ENCODE data around the gene SLC51A.
A peak's percentile ranks its signal among the peaks of the same experiment; 100 is the strongest.

The SLC51A gene

GRCh38 chr3:196218155-196218712 is 1.9 kb downstream of the SLC51A start:
- H3K27ac Mint-ChIP-seq, result no peak overlapping the region
- no peaks in the 10 kb centered on the region for H3K36me3 Mint-ChIP-seq
- H3K27me3 Mint-ChIP-seq, result no peaks in the 10 kb centered on the region
- H3K9me3 Mint-ChIP-seq (ENCODE audit: low read depth), result no peaks in the 10 kb centered on the region
- H3K4me3 Mint-ChIP-seq, result no peak overlapping the region
- peaks cover 20% of the 10 kb centered on the region for H3K4me1 Mint-ChIP-seq (ENCODE audit: low read depth)

DNA sequence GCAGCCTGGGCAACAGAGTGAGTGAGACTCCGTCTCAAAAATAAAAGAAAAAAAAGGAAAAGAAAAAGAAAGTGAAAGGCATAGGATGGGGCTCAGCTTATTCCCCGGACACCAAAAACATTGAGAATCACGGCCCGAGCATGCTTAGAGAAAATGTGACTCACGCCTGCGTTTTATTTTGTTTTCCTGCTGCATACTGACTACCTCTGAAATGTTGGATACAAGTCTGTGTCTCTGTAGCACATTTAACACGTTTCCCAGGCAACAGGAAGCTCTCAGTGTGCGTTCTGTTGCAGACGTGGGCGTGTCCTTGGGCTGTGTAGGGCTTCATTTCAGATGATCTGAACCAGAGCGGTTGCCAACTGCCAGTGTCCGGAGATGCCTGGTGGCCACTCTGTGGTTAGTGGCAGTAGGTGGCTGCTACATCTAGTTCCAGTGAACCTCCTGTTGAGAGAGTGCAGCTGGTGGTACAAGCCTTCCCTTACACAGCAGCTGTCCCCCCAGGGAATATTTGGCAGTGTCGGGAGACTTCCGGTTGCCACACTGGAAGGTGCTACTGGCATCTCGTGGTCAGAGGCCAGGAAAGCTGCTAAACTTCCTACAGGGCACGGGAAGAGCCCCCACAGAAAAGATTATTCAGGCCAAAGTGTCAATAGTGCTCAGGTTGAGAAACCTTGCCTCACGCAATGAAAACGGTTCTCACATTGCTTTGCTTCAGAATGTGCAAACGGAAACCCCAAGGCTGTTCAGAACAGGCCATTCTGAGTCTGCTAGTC is 3.0 kb downstream of the SLC51A start:
- Mint-ChIP-seq H3K36me3 (no peaks in the 10 kb centered on the region), H3K27ac (peak overlapping the region; percentile 81), H3K9me3 (ENCODE audit: low read depth) (no peaks in the 10 kb centered on the region), H3K4me1 (ENCODE audit: low read depth) (peaks cover 20% of the 10 kb centered on the region), H3K4me3 (peak overlapping the region; percentile 62), H3K27me3 (no peaks in the 10 kb centered on the region)

DNA sequence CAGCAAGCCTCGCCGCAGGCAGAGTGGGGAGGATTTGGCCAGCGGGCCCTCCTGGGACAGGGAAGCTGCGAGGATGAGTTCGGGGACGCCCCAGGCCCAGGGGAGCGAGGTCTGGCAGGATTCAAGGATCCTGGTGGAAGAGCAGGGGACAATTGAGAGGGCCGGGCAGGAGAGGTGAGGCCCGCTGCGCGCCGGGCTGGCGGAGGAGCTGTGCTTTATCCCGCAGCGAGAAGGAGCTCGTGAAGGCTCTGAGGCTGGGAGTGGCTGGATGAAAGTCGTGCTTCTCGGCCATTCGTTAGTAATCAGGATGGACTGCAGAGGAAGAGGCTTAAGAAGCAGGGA is 3.6 kb downstream of the SLC51A start:
- Mint-ChIP-seq H3K27ac (no peak overlapping the region), H3K9me3 (ENCODE audit: low read depth) (no peaks in the 10 kb centered on the region), H3K4me3 (peak overlapping the region; percentile 62), H3K4me1 (ENCODE audit: low read depth) (peaks cover 20% of the 10 kb centered on the region), H3K27me3 (no peaks in the 10 kb centered on the region), H3K36me3 (no peaks in the 10 kb centered on the region)

DNA sequence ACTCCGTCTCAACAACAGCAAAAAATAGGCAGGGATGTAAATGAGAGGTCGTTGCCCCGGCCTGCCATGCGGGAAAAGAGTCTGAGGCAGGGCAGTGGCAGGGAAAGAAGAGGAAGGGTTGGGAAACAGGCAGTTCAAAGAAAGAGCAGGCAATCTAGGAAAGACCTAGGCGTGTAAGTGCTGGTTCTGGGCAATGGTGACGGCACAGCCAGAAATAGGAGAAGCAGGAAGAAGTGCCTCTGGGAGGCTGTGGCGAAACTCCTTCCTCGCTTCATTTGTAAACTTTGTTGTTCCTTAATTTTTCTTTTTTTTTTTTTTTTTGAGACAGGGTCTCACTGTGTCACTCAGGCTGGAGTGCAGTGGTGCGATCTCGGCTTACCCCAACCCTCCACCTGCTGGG is 4.3 kb downstream of the SLC51A start:
- peaks cover 20% of the 10 kb centered on the region for H3K4me1 Mint-ChIP-seq (ENCODE audit: low read depth)
- no peaks in the 10 kb centered on the region for H3K27me3 Mint-ChIP-seq
- H3K27ac Mint-ChIP-seq, result peak overlapping the region; percentile 58
- H3K4me3 Mint-ChIP-seq, result no peak overlapping the region
- H3K36me3 Mint-ChIP-seq, result no peaks in the 10 kb centered on the region
- H3K9me3 Mint-ChIP-seq (ENCODE audit: low read depth), result no peaks in the 10 kb centered on the region

GRCh38 chr3:196220991-196221390 is 4.7 kb downstream of the SLC51A start:
- Mint-ChIP-seq H3K9me3 (ENCODE audit: low read depth) (no peaks in the 10 kb centered on the region), H3K36me3 (no peaks in the 10 kb centered on the region), H3K27me3 (no peaks in the 10 kb centered on the region), H3K4me3 (no peak overlapping the region), H3K4me1 (ENCODE audit: low read depth) (peaks cover 20% of the 10 kb centered on the region), H3K27ac (no peak overlapping the region)

GRCh38 chr3:196222876-196223595 is 6.7 kb downstream of the SLC51A start:
- no peak overlapping the region for H3K27ac Mint-ChIP-seq
- peaks cover 16% of the 10 kb centered on the region for H3K4me1 Mint-ChIP-seq (ENCODE audit: low read depth)
- H3K4me3 Mint-ChIP-seq, result no peak overlapping the region
- H3K9me3 Mint-ChIP-seq (ENCODE audit: low read depth), result no peaks in the 10 kb centered on the region
- no peaks in the 10 kb centered on the region for H3K27me3 Mint-ChIP-seq
- H3K36me3 Mint-ChIP-seq, result no peaks in the 10 kb centered on the region

DNA sequence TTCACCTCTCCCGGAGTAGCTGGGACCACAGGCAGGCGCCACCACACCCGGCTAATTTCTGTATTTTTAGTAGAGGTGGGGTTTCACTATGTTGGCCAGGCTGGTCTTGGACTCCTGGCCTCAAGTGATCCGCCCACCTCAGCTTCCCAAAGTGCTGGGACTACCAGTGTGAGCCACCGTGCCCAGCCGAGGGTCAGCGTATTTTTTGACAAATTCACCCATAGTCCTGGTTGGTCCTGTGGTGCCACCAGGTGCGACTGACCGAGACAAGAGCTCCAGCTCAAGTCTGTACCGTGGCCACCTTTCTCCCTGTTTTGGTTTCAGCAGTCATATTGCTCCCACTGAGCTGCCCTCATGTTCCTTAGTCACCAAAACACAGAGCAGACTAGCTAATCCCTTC is 8.8 kb downstream of the SLC51A start:
- Mint-ChIP-seq H3K4me3 (no peak overlapping the region), H3K4me1 (ENCODE audit: low read depth) (no peaks in the 10 kb centered on the region), H3K27me3 (no peaks in the 10 kb centered on the region), H3K9me3 (ENCODE audit: low read depth) (no peaks in the 10 kb centered on the region), H3K27ac (no peak overlapping the region), H3K36me3 (no peaks in the 10 kb centered on the region)

- no peaks in the 10 kb centered on the region for H3K36me3 Mint-ChIP-seq
- no peaks in the 10 kb centered on the region for H3K9me3 Mint-ChIP-seq (ENCODE audit: low read depth)
- H3K27me3 Mint-ChIP-seq, result no peaks in the 10 kb centered on the region
- no peak overlapping the region for H3K27ac Mint-ChIP-seq
- H3K4me3 Mint-ChIP-seq, result no peak overlapping the region
- no peaks in the 10 kb centered on the region for H3K4me1 Mint-ChIP-seq (ENCODE audit: low read depth)
Measured at GRCh38 chr3:196225763-196226364, 9.5 kb downstream of the SLC51A start.

GRCh38 chr3:196227121-196227561 is 10.8 kb downstream of the SLC51A start:
- no peaks in the 10 kb centered on the region for H3K27me3 Mint-ChIP-seq
- no peaks in the 10 kb centered on the region for H3K36me3 Mint-ChIP-seq
- H3K4me1 Mint-ChIP-seq (ENCODE audit: low read depth), result no peaks in the 10 kb centered on the region
- H3K9me3 Mint-ChIP-seq (ENCODE audit: low read depth), result no peaks in the 10 kb centered on the region
- H3K4me3 Mint-ChIP-seq, result no peak overlapping the region
- H3K27ac Mint-ChIP-seq, result no peak overlapping the region

- Mint-ChIP-seq H3K4me3 (no peak overlapping the region), H3K27ac (peak overlapping the region; percentile 34), H3K27me3 (no peaks in the 10 kb centered on the region), H3K36me3 (no peaks in the 10 kb centered on the region), H3K9me3 (ENCODE audit: low read depth) (no peaks in the 10 kb centered on the region), H3K4me1 (ENCODE audit: low read depth) (no peaks in the 10 kb centered on the region)
Measured at GRCh38 chr3:196227629-196228493, 11.5 kb downstream of the SLC51A start.

DNA sequence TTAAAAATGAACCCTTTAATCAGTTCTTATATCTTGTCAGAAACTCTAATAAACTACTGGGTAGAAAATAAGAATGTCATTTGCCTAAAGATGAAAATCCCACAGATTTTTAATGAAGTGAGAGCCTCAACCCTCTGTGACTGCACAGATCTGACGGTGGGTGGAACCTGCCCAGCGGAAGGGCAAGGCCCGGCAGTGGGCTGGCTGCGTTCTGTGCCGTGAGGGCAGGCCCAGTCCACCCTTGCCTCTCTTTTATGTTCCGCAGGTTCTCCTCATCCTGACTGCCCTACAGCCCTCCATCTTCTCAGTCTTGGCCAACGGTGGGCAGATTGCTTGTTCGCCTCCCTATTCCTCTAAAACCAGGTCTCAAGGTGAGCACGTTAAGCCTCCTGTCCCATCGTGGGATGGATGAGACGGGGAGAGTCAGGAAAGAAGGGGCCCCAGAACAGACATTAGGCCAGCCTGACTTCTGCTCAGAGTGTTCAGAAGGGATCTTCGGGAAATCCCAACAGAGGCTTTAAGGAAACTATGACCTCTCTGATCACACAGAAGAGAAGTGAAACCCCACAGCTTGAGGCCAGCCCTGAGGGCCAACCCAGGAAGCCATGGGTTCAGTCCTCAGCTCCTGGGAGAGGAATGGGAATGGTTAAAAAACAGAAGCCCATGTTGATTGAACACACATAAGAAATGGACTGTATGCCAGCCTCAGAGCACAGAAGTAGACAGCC is 16.0 kb downstream of the SLC51A start:
- H3K27me3 Mint-ChIP-seq, result no peaks in the 10 kb centered on the region
- H3K27ac Mint-ChIP-seq, result no peak overlapping the region
- no peaks in the 10 kb centered on the region for H3K9me3 Mint-ChIP-seq (ENCODE audit: low read depth)
- H3K4me1 Mint-ChIP-seq (ENCODE audit: low read depth), result peaks cover 4% of the 10 kb centered on the region
- H3K36me3 Mint-ChIP-seq, result no peaks in the 10 kb centered on the region
- no peak overlapping the region for H3K4me3 Mint-ChIP-seq

- Mint-ChIP-seq H3K36me3 (no peaks in the 10 kb centered on the region), H3K4me3 (no peak overlapping the region), H3K27ac (peak overlapping the region; percentile 16)
Measured at GRCh38 chr3:196232882-196233251, 16.5 kb downstream of the SLC51A start.

DNA sequence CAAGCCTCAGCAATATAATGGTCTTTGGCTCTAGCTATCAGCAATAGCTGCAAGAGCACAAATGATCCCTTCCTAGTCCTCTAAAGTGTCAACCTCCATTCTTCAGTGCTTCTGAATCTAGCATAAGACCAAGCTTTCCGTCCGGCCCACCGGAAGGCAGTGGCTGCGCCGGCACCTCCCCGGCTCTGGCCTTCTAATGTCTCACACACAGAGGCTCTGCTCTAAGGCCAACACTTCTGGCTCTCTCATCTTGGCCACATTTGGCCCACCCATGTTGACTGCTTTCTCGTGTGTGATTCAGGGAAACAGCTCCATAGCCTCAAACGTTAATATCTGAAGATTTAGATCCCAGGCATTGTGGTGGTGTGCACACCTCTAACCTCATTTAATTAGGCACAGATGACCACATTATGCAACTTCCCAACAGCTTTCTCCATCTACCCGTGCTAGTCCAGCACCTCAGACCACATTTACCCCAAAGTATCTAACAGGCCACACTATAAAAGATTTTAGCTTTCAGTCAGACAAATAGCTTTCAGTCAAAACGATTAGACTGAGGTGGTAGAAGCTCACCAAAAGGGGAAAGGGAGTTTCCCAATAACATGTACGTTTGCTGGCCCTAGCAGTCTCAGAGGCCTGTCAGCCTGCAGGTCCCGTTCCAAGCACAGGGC is 19.3 kb downstream of the SLC51A start:
- no peaks in the 10 kb centered on the region for H3K36me3 Mint-ChIP-seq

More at GRCh38 chr3:196232882-196233251, 16.5 kb downstream of the SLC51A start:
- Mint-ChIP-seq H3K4me1 (ENCODE audit: low read depth) (peaks cover 6% of the 10 kb centered on the region), H3K27me3 (no peaks in the 10 kb centered on the region), H3K9me3 (ENCODE audit: low read depth) (no peaks in the 10 kb centered on the region)

More for the DNA sequence above, 19.3 kb downstream of the SLC51A start:
- H3K9me3 Mint-ChIP-seq (ENCODE audit: low read depth), result no peaks in the 10 kb centered on the region
- peaks cover 6% of the 10 kb centered on the region for H3K4me1 Mint-ChIP-seq (ENCODE audit: low read depth)
- no peak overlapping the region for H3K4me3 Mint-ChIP-seq
- no peak overlapping the region for H3K27ac Mint-ChIP-seq
- H3K27me3 Mint-ChIP-seq, result no peaks in the 10 kb centered on the region
